GM21367 (cell line): Measurements from ENCODE around the gene ANKS6.

Source experiments
- ATAC-seq: cut with Tn5 transposase; IDR thresholded peaks from one replicate; pipeline ENCODE4 v1.9.1; 2021; ENCODE audit not compliant: unreplicated experiment

Gene ANKS6

DNA sequence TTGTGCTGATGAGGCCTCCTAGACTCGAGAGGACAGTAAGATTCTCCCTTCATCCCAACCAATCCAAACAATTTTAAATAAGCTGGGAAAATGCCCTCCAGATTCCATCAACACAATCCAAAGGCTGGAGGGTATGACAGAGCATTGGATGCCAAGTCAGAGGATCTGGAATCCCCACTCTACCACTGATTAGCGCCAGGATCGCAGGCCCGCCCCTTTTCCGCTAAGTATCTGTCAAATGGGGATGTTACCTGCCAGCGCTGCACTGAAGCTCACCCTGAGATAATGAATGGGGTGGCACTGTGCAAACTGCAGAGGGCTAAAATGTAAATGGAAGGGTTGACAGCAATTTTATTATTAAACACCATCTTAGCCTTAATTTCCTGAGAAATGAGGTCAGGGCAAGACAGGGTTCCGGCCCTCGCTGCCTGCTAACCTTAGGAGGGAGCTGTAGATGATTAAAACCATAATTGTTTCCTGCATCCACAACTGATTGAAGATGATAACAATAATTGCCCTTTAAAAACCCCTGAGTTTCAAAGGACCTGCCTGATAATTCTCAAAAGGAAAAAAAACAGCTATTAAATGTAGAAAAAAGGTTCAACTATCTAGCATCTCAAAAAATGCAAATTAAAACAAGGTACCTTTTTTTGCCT lies 56.0 kb downstream of the ANKS6 start:
- no peak for ATAC-seq

DNA sequence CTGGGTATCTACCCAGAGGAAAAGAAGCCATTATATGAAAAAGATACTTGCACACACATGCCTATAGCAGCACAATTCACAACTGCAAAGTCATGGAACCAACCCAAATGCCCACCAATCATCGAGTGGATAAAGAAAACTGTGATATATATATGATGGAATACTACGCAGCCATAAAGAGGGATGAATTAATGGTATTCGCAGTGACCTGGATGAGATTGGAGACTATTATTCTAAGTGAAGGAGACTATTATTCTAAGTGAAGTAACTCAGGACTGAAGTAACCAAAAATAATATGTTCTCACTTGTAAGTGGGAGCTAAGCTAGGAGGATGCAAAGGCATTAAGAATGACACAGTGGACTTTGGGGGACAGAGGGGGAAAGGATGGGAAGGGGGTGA lies 57.6 kb downstream of the ANKS6 start:
- no peak for ATAC-seq

DNA sequence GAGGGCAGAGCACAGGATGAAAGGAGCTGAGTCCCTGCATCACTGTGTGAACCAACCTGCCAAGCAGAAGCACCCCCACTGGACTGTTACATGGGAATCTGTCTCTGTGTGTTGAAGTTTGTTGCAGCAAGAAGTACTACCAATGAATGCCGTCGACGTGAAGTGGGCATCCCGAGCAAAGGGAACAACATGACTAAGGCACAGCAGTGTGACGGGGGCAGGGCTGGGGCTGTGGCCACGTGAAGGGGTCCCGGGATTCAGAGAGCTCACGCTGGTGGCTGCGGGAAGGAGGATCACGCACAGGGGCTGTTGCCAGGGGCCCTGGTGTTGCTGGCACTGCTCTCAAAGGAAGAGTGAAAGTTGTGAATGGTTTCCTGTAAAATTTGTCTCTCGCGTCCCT lies 60.1 kb downstream of the ANKS6 start:
- ATAC-seq, result no peak

DNA sequence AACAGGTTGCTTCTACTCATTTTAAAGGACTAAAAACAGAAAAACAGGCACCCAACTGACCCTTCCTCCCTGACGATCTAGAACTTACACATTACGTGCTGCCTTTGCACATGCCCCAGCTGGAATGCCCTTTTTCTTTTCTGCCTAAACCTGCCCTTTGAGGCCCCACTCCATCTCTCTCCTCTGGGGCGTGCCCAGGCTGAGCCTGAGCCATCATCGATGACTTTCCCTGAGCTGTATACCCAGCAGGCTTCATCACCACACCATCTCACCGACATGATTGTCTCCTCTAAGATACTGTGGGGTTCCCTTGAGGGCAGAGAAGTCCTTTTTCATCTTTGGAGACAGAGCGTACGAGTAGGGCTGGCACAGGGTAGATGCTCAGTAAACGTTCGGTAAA lies 63.6 kb downstream of the ANKS6 start:
- no peak for ATAC-seq

DNA sequence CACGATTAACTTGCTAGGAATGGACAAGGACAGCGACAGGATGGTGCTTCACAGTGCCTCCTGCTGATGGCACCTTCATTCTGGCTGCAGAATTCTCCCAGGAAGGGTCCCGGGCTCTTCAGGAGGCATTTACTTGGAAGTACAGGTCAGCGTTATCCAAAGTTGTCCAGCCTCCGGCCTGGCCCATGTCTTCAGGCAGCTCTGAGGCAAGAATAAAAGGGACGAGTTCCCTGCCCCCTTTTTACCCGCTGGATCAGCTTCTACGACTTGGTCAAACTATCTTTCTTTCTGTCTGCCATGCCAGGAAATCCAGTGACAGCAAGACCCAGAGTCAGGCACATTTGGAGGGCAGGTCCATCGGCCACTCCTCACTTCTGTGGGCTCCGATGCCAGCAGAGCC lies 64.3 kb downstream of the ANKS6 start:
- no peak for ATAC-seq

DNA sequence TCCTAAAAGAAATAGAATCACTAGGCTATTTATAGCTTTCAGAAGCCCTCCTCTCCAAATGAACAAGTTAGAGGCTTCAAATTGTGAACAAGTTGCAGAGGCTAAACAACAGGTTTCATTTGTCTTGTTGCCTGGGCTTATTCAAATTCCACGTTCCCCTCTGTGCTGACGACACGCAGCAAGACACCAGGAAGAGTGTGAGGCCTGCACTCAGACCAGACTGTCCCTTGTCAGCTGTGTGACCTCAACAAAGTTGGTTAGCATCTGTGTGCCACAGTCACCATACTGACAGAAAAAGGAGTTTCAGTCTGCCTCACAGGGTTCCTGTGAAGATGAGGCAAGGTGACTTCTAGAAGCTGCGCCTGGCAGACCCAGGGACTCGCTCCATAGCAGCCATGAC lies 65.5 kb downstream of the ANKS6 start:
- no peak for ATAC-seq

DNA sequence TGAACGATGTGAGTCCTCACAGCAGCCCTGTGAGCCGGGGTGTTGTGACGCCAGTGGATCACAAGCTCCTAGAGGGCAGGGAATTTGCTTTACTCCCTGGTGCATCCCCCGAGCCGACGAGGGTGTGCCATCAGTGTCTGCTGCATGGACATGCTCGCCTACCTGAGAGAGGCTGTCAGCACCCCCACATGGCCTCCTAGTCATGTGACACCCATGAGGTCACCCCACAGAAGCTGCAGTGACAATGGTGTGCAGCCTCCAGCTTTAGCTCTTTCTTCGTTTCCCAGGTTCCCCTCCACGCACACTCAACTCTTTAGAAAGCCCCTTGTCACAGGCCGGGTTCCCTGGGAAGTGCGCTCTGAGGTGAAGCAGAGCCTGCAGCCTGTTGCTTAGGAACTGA lies 67.9 kb downstream of the ANKS6 start:
- ATAC-seq, result no peak

DNA sequence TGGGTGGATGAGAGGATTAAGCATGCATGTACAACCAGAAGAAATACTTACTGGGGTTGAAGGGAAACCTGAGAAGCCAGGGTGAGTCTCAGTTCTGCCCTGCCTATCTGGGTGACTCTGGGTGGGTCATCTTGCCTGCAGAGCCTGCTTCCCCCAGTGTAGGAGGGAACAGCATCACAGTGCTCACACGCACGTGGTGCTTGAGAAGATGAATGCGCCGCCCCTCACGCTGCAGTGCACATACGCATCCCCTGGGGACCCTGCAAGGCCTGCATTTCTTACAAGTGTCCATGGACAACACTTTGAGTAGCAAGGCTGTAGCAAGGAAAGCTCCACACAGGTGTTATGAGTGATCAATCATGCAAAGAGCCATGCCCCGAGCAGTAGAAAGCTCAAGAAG lies 68.9 kb downstream of the ANKS6 start:
- no peak for ATAC-seq

DNA sequence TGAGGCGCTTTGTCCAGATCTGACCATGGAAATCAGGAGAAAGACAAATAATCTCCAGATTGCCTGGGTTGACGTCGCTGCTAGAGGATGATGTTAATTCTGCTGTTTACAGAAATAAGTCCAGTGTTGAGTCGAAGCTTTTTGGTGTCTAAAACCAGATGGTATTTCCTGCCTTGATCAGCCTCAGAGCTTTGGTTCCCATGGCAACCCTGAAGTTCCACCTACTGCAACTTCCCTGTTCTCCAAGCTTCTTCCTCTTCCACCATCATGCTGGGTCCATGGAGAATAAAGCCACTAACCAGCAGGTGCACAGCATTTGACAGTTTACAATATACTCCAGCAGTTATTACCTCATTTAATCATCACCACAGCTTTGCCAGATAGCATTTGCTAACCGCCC lies 69.6 kb downstream of the ANKS6 start:
- no peak for ATAC-seq

DNA sequence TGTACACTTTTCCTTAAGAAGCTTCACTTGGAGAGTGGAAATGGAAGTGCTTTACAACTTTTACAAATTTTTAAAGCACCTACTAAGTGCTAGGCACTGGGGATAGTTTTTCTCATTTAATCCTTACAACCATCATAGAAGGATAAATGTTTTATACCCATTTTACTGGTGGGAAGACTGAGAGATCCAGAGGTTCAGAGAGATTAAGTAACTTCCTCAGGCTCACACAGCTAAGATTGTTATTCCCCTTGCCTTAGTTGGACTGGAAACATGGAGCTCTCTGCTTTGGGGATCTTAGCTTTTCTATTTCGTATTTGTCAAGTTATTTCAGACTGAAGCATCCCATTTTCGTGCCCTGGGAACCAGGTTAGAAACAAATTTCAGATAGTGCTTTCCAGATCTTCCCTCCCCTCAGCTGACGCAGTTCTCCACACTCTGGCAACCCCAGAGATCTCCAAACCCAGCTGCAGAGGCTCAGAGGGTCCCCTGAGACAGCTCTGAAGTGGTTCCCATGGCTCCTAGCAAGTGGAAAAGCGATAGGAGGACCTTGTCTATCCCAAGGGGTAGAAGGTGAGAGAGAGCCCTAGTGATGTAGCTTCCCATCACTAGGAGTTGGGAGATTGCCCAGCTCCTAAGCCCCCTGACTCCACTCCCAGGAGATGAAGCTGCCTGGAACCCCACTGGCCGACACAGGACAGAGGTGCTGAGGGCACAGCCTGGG lies 71.4 kb downstream of the ANKS6 start:
- ATAC-seq, result no peak

DNA sequence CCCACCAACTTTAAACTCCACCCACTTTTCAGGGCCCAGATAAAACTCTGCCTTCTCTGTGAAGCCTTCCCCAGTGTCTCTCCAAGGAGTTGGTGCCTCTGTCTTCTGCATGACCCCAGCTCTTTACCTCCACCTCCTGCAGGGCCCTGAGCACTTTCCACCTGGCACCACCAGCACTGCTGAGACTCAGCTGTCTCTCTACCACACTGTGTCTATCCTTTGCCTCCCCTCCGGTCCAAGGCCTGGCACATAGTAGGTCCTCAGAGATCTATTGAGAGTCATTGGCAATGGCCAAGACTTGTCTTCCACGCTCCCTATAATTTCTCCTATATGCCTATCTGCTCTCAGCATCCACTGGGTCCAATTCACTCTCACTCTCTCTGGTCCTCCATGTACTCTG lies 74.7 kb downstream of the ANKS6 start:
- ATAC-seq, result no peak

DNA sequence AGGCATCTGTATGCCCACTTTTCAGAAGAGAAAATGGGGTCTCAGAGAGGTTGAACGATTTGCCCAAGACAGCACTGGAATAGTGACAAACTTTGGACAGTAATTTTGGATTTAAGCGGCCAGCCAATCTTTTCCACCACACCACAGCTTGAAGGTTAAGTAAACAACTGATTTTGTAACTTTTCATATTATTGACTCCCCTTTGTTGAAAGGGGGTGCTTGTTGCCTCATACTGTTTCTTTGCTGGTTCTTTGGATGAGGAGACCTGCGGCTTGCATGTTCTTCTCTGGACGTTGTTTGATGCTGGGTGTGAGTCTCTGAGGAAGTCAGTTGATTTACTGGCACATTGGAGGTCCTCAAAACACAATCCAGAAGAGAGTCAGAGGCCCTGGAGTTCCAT lies 76.0 kb downstream of the ANKS6 start:
- no peak for ATAC-seq

DNA sequence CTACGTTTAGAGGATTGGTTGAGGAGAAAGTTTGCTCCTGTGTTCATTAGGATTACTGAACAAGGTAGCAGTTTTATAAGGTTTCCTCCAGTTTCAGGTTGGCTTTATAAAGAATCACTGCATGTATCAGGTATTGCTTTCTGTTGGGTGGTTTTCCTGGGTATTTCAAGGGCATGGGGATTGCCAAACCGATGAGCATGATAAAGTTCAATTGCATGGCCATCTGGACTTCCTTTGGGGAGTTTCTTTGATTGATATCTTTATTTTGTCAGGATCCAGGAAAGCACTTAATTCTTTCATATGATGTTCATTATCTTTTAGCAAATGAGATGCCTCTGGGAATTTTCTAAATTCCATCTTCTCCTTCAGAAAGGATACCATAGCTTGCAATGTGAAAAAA lies 77.3 kb downstream of the ANKS6 start:
- no peak for ATAC-seq

DNA sequence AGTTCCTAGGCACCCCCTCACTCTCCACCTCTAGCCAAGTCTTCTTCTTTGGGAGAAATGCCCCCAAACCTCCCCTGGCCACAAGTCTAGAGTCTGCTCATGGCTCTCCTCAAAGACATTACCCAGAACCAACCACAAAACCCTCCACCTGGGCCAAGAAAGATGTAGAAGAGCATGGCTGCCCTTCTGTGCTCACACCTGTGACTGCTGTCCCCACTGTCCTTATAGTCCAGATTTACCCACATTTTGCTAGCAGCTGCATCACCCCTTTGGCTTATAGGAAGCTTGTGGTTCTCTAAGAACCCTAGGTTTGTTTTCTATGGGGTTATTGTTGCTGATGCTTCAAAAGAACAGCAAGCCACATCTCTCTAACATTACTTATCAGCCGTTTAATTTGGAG lies 81.5 kb downstream of the ANKS6 start:
- no peak for ATAC-seq

DNA sequence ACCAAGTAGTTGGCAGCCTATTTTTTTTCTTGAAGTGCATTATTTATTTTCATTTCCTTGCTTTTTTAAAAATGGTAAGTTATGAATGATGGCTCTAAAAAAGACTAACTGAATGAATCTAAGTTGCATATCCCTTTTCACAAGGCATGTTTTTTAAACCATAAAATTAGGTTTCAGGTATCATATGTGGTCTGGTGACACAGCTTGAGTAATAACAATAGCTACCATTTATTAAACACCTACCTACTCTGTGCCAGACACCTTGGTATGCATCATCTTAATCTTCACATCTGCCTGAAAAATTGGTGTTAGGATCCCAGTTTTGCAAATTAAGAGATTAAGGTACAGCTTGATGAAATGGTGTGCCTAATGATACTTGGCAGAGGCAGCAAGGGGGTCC lies 83.4 kb downstream of the ANKS6 start:
- ATAC-seq, result no peak

DNA sequence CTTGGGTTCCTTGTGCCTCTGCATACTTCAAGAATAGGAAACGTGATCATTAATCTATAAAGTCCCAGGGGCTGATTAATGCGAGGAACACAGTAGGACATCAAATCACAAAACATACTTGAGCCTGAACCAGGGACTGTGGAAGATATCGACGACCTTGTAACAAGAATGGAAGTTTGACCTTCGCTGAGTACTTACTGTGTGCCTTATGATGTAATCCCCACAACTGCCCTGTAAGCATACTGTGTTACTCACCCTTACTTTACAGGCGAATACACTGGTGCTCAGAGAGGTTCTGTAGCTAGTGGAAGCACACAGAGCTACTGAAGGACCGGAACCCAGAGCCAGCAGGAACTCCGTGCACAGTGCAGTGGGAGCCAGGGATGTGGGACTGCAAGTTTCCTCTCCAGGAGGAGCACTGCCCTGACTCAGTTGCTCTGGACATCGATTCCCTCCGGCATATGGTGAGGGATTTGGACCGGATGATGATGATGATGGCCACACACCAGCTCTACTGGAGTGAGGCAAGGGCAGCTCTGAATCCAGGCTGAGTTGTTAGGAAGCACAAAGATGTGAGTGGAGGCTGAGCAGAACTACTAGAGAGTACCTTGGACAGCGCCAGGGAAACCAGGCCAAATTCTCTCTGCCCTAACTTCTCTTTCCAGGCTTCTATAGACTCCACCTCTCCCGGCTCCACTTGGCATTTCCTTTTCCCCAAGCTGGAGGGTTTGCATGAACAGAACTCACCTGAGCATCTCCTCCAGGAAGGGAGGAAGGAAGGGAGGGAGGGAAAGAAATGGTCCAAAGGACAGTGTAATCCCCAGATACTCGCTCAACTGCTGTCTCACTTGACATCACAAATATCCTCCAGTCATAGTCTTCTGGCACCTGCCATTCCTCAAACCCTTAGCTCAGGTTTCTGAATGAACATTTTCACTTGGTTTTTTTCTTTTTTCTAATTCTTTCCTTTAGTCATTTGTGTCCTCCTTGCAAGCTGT lies 86.1 kb downstream of the ANKS6 start:
- ATAC-seq, result no peak

DNA sequence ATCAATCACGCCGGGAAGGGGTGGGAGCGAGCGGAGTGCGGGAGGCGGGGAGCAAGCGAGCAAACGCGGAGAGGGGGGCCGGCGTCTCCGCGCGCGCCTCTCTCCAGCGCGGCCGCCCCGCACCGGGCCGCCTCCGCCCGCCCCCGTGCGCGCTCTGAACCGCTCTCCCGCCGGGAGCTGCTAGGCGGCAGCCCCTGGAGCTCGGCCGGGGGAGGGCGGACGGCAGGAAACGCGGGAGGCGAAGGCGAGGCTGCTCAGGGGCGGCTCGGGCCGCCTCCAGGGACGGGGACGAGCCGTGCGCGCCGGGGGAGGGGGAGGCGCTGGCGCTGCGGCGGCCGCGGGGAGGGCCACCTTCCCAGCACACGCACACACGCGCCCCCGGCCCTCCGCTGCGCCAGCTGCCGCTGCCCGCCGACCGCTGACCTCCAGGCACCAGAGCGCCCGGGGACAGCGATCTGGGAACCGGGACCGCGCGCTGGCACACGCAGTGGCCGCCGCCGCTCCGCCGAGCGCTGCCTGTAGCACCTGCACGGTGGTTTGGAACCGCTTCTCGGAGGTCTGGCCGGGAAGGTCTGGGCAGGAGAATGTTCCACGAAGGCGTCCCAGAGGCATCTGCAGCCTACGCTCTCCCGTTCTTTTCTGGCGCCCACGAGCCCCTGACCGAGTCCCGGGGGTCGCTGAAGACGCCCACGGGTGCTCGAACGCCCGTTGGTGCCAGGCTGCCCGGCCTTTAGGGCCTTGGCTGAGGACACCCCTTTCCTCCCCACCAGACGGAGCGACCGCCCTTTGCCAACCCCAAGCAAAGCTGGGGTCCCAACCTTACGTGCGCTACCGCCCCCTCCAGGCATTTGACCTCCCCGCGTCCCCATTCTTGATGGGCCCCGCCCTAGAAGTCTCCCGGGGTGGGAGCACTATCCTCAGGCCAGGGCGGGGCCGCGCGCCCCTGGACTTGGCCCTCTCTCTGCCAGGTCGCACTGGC lies 87.1 kb downstream of the ANKS6 start, which contains the start of gene GABBR2:
TSS of gene GABBR2 (minus strand) at position 3 of the 979 bp plus-strand sequence. CDS start 198 bp downstream, outside the sequence.
- ATAC-seq, result no peak

DNA sequence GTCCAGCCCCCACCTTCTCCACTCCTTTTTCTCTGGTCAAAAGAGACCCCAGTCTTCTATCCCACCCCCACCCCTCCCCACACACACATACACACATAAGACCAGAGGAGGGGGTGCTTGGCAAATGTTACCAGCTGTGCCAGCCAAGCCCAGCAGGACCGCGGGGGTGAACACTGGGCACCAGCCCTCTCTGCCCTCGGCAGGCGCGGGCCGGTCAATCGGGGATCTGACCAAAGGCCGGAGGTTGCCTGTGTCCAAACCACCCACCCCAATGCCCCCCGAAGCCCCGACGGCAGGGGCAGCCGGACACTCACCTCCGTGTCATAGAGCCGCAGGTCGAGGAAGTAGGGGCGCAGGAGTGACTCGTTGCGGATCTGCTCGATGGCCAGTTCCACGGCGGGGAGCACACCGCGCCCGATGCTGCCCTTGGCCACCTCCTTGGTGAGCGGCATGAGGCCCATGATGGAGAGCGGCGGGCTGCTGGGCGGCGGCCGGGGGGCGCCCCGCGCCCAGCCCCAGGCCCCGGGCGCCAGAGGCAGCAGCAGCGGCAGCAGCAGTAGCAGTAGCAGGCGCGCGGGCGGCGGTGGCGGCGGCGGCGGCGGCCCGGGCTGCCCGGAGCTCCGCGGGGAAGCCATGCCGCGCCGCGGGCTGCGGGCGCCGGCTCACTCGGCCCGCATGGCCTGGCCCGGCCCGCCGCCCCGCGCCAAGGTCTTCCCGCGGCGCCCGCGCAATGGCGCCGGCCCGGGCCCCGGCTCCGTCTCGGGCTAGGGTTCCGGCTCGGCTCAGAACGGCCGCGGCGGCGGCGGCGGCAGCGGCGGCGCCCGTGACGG lies 88.0 kb downstream of the ANKS6 start:
- no peak for ATAC-seq
